Upper lobe of left lung (tissue), 6 donors: ENCODE data around the gene SLC30A1. TPM values are rescaled to one million over a fixed set of nuclear protein-coding genes. Genes with fewer than 3 reads are reported as not detected.
A peak's percentile ranks its signal among the peaks of the same experiment; 100 is the strongest.

ENCODE experiments used
- ATAC-seq, 2 donors: fragments of 200-7000 bp; cut with Tn5 transposase; one replicate each; pipeline ENCODE4 v1.9.1; 2022; ENCODE audit warnings: mild to moderate bottlenecking in 2 of 2, moderate library complexity in 2 of 2; ENCODE audit not compliant: low FRiP score in 2 of 2
- DNase-seq, 2 donors: peaks; one replicate each; pipeline ENCODE4 v3.0.0-alpha.2; 2019 to 2020
- H3K27ac ChIP-seq, 4 donors: fragments of 200-600 bp; sonication (generic); one replicate each; pipeline ENCODE4 v1.5.1; 2016 to 2019
- H3K27me3 ChIP-seq, 4 donors: fragments of 200-600 bp; sonication (generic); one replicate each; pipeline ENCODE4 v1.5.1; 2017 to 2019
- H3K36me3 ChIP-seq, 4 donors: fragments of 200-600 bp; sonication (generic); one replicate each; pipeline ENCODE4 v1.5.1; 2016 to 2019
- H3K4me1 ChIP-seq, 4 donors: fragments of 200-600 bp; sonication (generic); one replicate each; pipeline ENCODE4 v1.5.1; 2018 to 2019
- H3K4me3 ChIP-seq, 4 donors: fragments of 200-600 bp; sonication (generic); one replicate each; pipeline ENCODE4 v1.5.1; 2017 to 2019; ENCODE audit warnings: mild to moderate bottlenecking in 2 of 4, moderate library complexity in 1 of 4
- H3K9me3 ChIP-seq, 4 donors: fragments of 200-600 bp; sonication (generic); one replicate each; pipeline ENCODE4 v1.5.1; 2018 to 2019
- EP300 ChIP-seq, 4 donors: sonication (generic); formaldehyde crosslinking; IDR thresholded peaks; one replicate each; pipeline ENCODE4 v1.5.1; 2017; ENCODE audit warnings: antibody characterized with exemption in 4 of 4, control low read depth in 2 of 4
- POLR2A ChIP-seq, 4 donors: fragments of 450-650 bp; IDR thresholded peaks; one replicate each; pipeline ENCODE4 v1.5.1; 2016 to 2017; ENCODE audit warnings: antibody characterized with exemption in 4 of 4, mild to moderate bottlenecking in 2 of 4
- POLR2AphosphoS5 ChIP-seq, 2 donors: sonication (generic); formaldehyde crosslinking; IDR thresholded peaks; one replicate each; pipeline ENCODE4 v1.5.1; 2017; ENCODE audit warnings: antibody characterized with exemption in 2 of 2
- WGBS, 2 donors: methylation state at CpG; one replicate each; pipeline ENCODE4 v1.1.5; 2017 to 2018; 5-methylcytosine and 5-hydroxymethylcytosine counted together
- total RNA-seq, 6 donors: library from RNA; depleted of rRNA in 4 of 6; stranded (reverse); fragments of >200 nt in 4 of 6; gene quantifications; one replicate each; pipeline versions ENCODE4 v1.1.0 to v1.2.1, GENCODE V29; 2016 to 2021
- TF ChIP-seq, protein P1 (sequence below), 6 experiments: fragments of 450-650 bp in 4 of 6; fragments of 200-600 bp in 2 of 6; sonication (generic) in 2 of 6; IDR thresholded peaks; one replicate each; pipeline ENCODE4 v1.5.1; 2016 to 2019; ENCODE audit warnings: antibody characterized with exemption in 6 of 6
- donor health status: DM: no; HTN: no; CAD: no; lungs with moderate emphysema.
- donor health status: DM: no; HTN: yes; CAD: no; lungs with severe emphysema.

The SLC30A1 gene
- total RNA-seq, 6 donors from 2014 or later = 3.1 to 19.2 (median 13.2) TPM

DNA sequence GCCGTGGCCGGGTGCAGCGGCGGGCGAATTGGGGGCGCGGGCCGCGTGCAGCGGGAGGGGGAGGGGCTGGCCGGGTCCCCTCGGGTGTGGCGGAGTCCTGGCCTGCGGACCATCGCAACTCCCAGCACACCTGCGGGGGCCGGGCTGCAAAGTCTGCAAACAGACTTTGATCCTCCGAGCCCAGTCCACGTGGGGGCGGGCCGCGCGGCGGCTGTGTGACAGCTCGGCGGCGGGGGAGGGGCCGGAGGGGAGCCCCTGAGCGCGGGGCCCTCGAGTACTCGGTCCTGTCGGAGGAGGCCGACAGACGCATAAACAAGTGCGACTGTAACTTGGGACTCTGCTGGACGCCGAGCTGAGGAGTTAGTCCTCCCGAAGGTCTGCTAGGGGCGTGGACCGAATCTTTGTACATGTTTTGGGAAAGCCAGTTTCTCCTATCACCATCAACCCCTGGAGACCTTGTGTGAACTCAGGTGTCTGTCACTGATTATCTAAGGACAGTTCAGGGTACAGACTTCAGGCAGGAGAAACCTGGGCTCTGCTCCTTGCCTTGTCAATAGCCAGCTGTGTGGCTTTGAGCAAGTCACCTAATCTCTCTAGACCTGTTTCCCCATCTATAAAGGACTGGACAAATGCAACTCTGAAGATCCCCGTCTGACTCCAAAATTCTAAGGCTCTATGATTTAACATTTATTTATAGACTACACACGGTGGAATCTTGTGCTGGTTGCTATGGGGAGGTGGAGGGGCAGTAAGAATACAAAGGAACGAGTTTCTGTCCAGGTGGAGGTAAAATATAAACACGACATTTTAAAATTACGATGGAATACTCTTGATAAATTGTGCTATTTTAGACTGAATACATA is 710 bp upstream of the SLC30A1 start:
- H3K9me3 ChIP-seq = no peaks in the 10 kb centered on the region
- peak in 1 of 2 donors; percentile 83 for DNase-seq
- ATAC-seq = peak; percentile 31 to 56
- peak in 1 of 2 donors; percentile 28 for TF ChIP-seq POLR2AphosphoS5 (IDR thresholded peaks at IDR 0.05)
- no peak for TF ChIP-seq EP300 (IDR thresholded peaks at IDR 0.05)
- H3K27me3 ChIP-seq = no peaks in the 10 kb centered on the region
- 12 to 14% methylated on average over 21 to 22 of the region's 46 CpGs for WGBS, 2 donors
- peaks cover 10 to 37% (median 17%) of the 10 kb centered on the region in 4 donors for H3K4me1 ChIP-seq
- H3K4me3 ChIP-seq = peak overlapping the region; percentile 53 to 91 (median 71)
- H3K27ac ChIP-seq = peak overlapping the region; percentile 91 to 97 (median 94)
- peaks cover 0 to 6% (median 0%) of the 10 kb centered on the region in 4 donors for H3K36me3 ChIP-seq

DNA sequence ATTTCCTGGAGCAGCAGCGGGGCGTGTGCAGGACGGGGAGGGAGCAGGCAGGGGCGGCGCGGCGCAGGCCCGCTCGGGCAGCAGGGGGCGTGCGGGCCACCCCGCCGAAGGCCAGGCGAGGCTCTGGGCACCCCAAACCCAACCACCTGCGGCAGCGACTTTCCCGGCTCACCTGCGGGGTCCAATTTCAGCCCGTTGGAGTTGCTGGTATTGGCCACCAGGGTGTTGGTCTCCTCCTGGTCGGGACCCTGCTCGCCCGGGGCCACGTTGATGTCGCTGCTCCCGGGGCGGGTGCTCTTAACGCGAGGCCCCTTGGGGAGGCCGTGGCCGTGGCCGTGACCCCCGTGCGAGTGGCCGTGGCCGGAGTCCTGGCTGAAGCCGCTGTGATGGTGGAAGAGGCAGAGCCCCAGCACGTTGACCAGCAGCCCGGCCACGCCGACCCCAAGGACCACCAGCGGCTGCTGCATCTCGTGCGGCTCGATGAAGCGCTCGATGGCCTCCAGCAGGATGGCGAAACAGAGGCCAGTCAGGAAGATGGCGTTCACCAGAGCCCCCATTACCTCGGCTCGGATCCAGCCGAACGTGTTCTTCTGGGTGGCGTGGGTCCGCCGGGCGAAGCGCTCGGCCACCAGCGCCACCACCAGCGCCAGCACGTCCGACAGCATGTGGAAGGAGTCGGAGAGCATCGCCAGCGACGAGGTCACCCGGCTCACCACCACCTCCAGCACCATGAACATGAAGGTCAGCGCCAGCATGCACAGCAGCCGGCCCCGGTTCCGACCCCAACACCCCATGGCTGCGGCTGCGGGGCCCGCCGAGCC is 932 bp downstream of the SLC30A1 start:
- Histone ChIP-seq H3K27me3 (no peaks in the 10 kb centered on the region), H3K27ac (peak overlapping the region; percentile 91 to 97 (median 94)), H3K9me3 (no peaks in the 10 kb centered on the region), H3K4me1 (peaks cover 11 to 38% (median 18%) of the 10 kb centered on the region in 4 donors), H3K36me3 (peaks cover 0 to 6% (median 0%) of the 10 kb centered on the region in 4 donors), H3K4me3 (peak overlapping the region; percentile 53 to 91 (median 72))
- WGBS, 2 donors = 0% methylated on average over 17 to 66 of the region's 75 CpGs
- TF ChIP-seq POLR2AphosphoS5 (IDR thresholded peaks at IDR 0.05) (peak in 1 of 2 donors; percentile 57), POLR2A (IDR thresholded peaks at IDR 0.05) (peak in 1 of 4 donors; percentile 23), EP300 (IDR thresholded peaks at IDR 0.05) (no peak)
- TF ChIP-seq, protein P1, sequence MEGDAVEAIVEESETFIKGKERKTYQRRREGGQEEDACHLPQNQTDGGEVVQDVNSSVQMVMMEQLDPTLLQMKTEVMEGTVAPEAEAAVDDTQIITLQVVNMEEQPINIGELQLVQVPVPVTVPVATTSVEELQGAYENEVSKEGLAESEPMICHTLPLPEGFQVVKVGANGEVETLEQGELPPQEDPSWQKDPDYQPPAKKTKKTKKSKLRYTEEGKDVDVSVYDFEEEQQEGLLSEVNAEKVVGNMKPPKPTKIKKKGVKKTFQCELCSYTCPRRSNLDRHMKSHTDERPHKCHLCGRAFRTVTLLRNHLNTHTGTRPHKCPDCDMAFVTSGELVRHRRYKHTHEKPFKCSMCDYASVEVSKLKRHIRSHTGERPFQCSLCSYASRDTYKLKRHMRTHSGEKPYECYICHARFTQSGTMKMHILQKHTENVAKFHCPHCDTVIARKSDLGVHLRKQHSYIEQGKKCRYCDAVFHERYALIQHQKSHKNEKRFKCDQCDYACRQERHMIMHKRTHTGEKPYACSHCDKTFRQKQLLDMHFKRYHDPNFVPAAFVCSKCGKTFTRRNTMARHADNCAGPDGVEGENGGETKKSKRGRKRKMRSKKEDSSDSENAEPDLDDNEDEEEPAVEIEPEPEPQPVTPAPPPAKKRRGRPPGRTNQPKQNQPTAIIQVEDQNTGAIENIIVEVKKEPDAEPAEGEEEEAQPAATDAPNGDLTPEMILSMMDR (IDR thresholded peaks at IDR 0.05) = peak; percentile 79 to 96 (median 91)
- peak; percentile 82 to 87 for ATAC-seq
- DNase-seq = peak; percentile 86 to 95

DNA sequence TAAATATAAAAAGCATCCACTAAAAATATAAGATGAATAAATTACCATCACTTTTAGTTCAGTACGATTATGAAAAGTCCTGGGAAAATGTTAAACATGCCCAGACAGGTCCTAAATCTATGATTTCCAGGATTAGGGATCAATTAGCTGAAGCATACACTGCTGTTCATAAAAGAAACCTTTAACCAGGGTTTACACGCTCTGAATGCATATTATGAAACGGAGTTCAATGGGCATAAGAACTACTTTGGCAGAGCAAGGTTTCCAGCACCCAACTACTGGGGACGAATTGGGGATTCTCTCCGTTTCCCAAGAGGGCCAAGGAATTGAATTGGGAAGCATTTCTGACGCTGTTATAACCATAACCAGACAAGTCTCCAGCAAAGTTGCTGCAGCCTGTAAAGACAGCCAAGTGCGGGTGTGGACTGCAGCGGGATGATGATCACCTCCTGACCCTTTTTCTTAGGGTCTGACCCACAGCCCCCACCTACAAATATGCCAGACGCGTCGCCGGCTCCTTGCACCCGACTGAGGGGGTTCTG is 1.6 kb downstream of the SLC30A1 start:
- ATAC-seq (no peak), DNase-seq (no peak)
- Histone ChIP-seq H3K4me1 (peaks cover 11 to 39% (median 18%) of the 10 kb centered on the region in 4 donors), H3K36me3 (peaks cover 0 to 6% (median 0%) of the 10 kb centered on the region in 4 donors), H3K27ac (peak overlapping the region in 3 of 4 donors; percentile 91 to 97 (median 95)), H3K27me3 (no peaks in the 10 kb centered on the region), H3K4me3 (peak overlapping the region; percentile 53 to 91 (median 72)), H3K9me3 (no peaks in the 10 kb centered on the region)
- TF ChIP-seq, protein P1 (IDR thresholded peaks at IDR 0.05) = no peak
- no peak for TF ChIP-seq POLR2A (IDR thresholded peaks at IDR 0.05)
- no peak for TF ChIP-seq EP300 (IDR thresholded peaks at IDR 0.05)
- TF ChIP-seq POLR2AphosphoS5 (IDR thresholded peaks at IDR 0.05) = no peak
- WGBS, 2 donors = 1 to 2% methylated on average over 8 to 13 of the region's 13 CpGs

DNA sequence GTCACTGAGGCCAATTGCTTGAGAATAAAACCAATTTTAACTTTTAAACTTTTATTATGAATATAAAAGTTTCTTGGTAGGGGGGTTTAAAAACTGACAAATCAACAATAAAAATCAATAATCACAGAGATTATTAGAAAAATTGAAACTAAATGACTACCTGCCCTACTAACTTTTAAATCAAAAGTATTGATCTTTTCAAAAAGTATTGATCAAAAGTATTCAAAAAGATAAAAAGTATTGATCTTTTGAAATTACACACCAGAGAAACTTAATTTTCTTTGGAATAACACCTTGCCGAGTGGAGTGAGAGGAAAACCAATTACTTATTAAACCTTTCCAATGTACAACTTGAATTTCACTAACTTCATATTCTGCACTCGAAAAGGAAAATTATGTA is 2.2 kb downstream of the SLC30A1 start:
- Histone ChIP-seq H3K27ac (no peak overlapping the region), H3K36me3 (peaks cover 0 to 6% (median 0%) of the 10 kb centered on the region in 4 donors), H3K4me1 (peaks cover 11 to 37% (median 18%) of the 10 kb centered on the region in 4 donors), H3K4me3 (peak overlapping the region in 3 of 4 donors; percentile 53 to 91 (median 77)), H3K9me3 (no peaks in the 10 kb centered on the region), H3K27me3 (no peaks in the 10 kb centered on the region)
- DNase-seq = no peak
- no peak for TF ChIP-seq POLR2AphosphoS5 (IDR thresholded peaks at IDR 0.05)
- TF ChIP-seq, protein P1 (IDR thresholded peaks at IDR 0.05) = no peak
- no peak for TF ChIP-seq POLR2A (IDR thresholded peaks at IDR 0.05)
- no peak for TF ChIP-seq EP300 (IDR thresholded peaks at IDR 0.05)
- 53 to 74% methylated on average over 2 of the region's 2 CpGs for WGBS, 2 donors
- no peak for ATAC-seq
